K562 (cell line): Measurements from ENCODE around the gene AQP1. TPM values are rescaled to one million over a fixed set of nuclear protein-coding genes. Genes with fewer than 3 reads are reported as not detected.

ENCODE experiments used
- ATAC-seq: fragments of 200-7000 bp; cut with Tn5 transposase; 3 replicates; pipeline ENCODE4 v1.9.1; 2020; ENCODE audit warnings: moderate library complexity
- BruUV-seq: library from RNA; stranded (reverse); fragments of 400-500 nt; replicated peaks from 2 replicates; lab custom pipeline; 2021; lab: Mats Ljungman, UMichigan
- CTCF ChIA-PET: fragments of 300-600 bp; formaldehyde crosslinking; extraction: SDS; loops from one replicate; lab custom pipeline; 2021; ENCODE audit warnings: low intra/inter-chr PET ratio; lab: Yijun Ruan, JAX
- POLR2A ChIA-PET: fragments of 300-600, 350-650 bp; sonication (Branson Sonifier 250); formaldehyde crosslinking; extraction: SDS; loops from one replicate; lab custom pipeline; 2021; ENCODE audit warnings: antibody characterized with exemption, inconsistent platforms; lab: Yijun Ruan, JAX
- DNase-seq, 4 experiments: peaks; one replicate each; pipeline versions ENCODE4 v3.0.0 to v3.0.0-alpha.2; 2011 to 2018; ENCODE audit warnings: low spot score in 3 of 4, mixed read lengths in 3 of 4; ENCODE audit errors: extremely low read depth in 1 of 4
- FAIRE-seq: peaks from 2 replicates; lab custom pipeline; 2011; peaks lifted over from hg19 to GRCh38; lab: Jason Lieb, UNC
- H2AFZ ChIP-seq: 2 replicates; pipeline ENCODE4 v1.6.0; 2011; ENCODE audit warnings: low read depth, low read length, control low read depth, inconsistent platforms
- H3K27ac ChIP-seq: fragments of 200-600 bp; 3 replicates; pipeline ENCODE4 v1.8.0; 2011; ENCODE audit warnings: low read depth, mild to moderate bottlenecking, control low read depth, inconsistent platforms, low read length, moderate library complexity, mixed read lengths; ENCODE audit errors: extremely low read depth
- H3K27me3 ChIP-seq, 2 experiments: fragments of 300-600 bp in 1 of 2; 2 replicates in 1 of 2; 3 replicates in 1 of 2; pipeline versions ENCODE4 v1.6.0 to v1.8.0; 2011; ENCODE audit warnings: inconsistent platforms in 2 of 2, low read length in 2 of 2, mild to moderate bottlenecking in 1 of 2, mixed read lengths in 1 of 2, moderate library complexity in 1 of 2; ENCODE audit not compliant: control insufficient read depth in 2 of 2, insufficient read depth in 2 of 2
- H3K36me3 ChIP-seq: fragments of 300-600 bp; 3 replicates; pipeline ENCODE4 v1.8.0; 2011; ENCODE audit warnings: mild to moderate bottlenecking, low read length, inconsistent platforms; ENCODE audit not compliant: control insufficient read depth, insufficient read depth
- H3K4me1 ChIP-seq, 2 experiments: fragments of 200-600 bp in 1 of 2; replicated peaks in 1 of 2; 2 replicates in 1 of 2; 3 replicates in 1 of 2; pipeline versions ENCODE4 v1.5.1 to v1.8.0; 2011; ENCODE audit warnings: inconsistent platforms in 2 of 2, low read length in 2 of 2, mild to moderate bottlenecking in 1 of 2, mixed read lengths in 1 of 2, moderate library complexity in 1 of 2; ENCODE audit not compliant: control insufficient read depth in 2 of 2, insufficient read depth in 2 of 2
- H3K4me2 ChIP-seq: 2 replicates; pipeline ENCODE4 v1.6.1; 2011; ENCODE audit warnings: low read length, control low read depth, inconsistent platforms, mixed read lengths; ENCODE audit not compliant: insufficient read depth
- H3K4me3 ChIP-seq: fragments of 200-600 bp; sonication (generic), shearing (Covaris generic); 2 replicates; pipeline ENCODE4 v1.5.1; 2016; ENCODE audit warnings: control low read depth, inconsistent platforms
- H3K79me2 ChIP-seq: fragments of 200-600 bp; 3 replicates; pipeline ENCODE4 v1.8.0; 2011; ENCODE audit warnings: low read length, inconsistent platforms; ENCODE audit not compliant: control insufficient read depth, insufficient read depth
- H3K9ac ChIP-seq, 2 experiments: 2 replicates each; pipeline versions ENCODE4 v1.6.0 to v1.6.1; 2011; ENCODE audit warnings: low read depth in 2 of 2, low read length in 2 of 2, control low read depth in 1 of 2, inconsistent platforms in 1 of 2, mild to moderate bottlenecking in 1 of 2, mixed read lengths in 1 of 2; ENCODE audit not compliant: insufficient read depth in 1 of 2
- H3K9me1 ChIP-seq: one replicate; pipeline ENCODE4 v1.6.0; 2011; ENCODE audit warnings: inconsistent platforms, mild to moderate bottlenecking, low read length, moderate library complexity; ENCODE audit not compliant: control insufficient read depth, insufficient read depth
- H3K9me3 ChIP-seq: replicated peaks from 2 replicates; pipeline ENCODE4 v1.5.1; 2011; ENCODE audit warnings: low read depth, low read length, inconsistent platforms; ENCODE audit not compliant: control insufficient read depth, insufficient read depth
- H4K20me1 ChIP-seq: replicated peaks from 2 replicates; pipeline ENCODE4 v1.6.1; 2011; ENCODE audit warnings: low read length, inconsistent platforms, mixed read lengths; ENCODE audit not compliant: control insufficient read depth, insufficient read depth
- PCBP2 ChIP-seq: fragments of 200-400 bp; formaldehyde crosslinking; IDR thresholded peaks from 2 replicates; pipeline ENCODE4 v1.6.1; 2018; ENCODE audit warnings: low read length, low read depth, mild to moderate bottlenecking, moderate library complexity; ENCODE audit not compliant: poor library complexity, severe bottlenecking
- POLR2AphosphoS5 ChIP-seq: IDR thresholded peaks from 2 replicates; pipeline ENCODE4 v1.6.1; 2011; ENCODE audit warnings: mild to moderate bottlenecking, low read depth, low read length, moderate library complexity; ENCODE audit not compliant: control insufficient read depth, insufficient read depth
- ZNF41 ChIP-seq: fragments of 250-450 bp; sonication (Bioruptor Pico); conservative IDR thresholded peaks from 2 replicates; pipeline ENCODE4 v1.4.0; 2020; ENCODE audit warnings: mild to moderate bottlenecking
- WGBS: fragments of 100-300 bp; shearing (Covaris generic); methylation state at CpG from one replicate; pipeline ENCODE4 v1.1.6; 2016; ENCODE audit warnings: low coverage, mixed read lengths; ENCODE audit not compliant: insufficient coverage; ENCODE audit errors: missing lambda C conversion rate; 5-methylcytosine and 5-hydroxymethylcytosine counted together
- in situ Hi-C: fragments of 300-500 bp; cut with MboI; formaldehyde crosslinking; loops from 4 replicates; pipeline ENCODE4 v1.15.0; 2018; ENCODE audit warnings: inconsistent platforms, mixed read lengths
- intact Hi-C: fragments of 100-400 bp; cut with micrococcal nuclease; formaldehyde crosslinking; loops from 2 replicates; pipeline ENCODE4 v1.14.2; 2022
- polyA plus RNA-seq, 8 experiments: library from polyadenylated mRNA; depleted of rRNA in 4 of 8; stranded (reverse) in 5 of 8; unstranded in 3 of 8; fragments of >200 nt; fragmentation: Nextera tagmentation in 2 of 8; fragmentation: Illumina TruSeq in 1 of 8; extraction: Ambion mirVana in 2 of 8; extraction: Trizol in 1 of 8; gene quantifications; 2 replicates each; pipeline versions ENCODE4 v1.2.1 to v1.2.3, GENCODE V29; 2011 to 2014; ENCODE audit warnings: inconsistent platforms in 1 of 8, missing spikeins in 1 of 8
- total RNA-seq, 7 experiments: library from RNA; depleted of rRNA in 6 of 7; stranded (reverse); fragments of >200 nt in 6 of 7; fragmentation: Illumina TruSeq in 2 of 7; extraction: Trizol in 2 of 7; gene quantifications; 2 replicates each; pipeline versions ENCODE4 v1.2.1 to v1.2.3, GENCODE V29; 2011 to 2021; ENCODE audit warnings: low replicate concordance in 1 of 7
- TF ChIP-seq, protein P1 (sequence below): sonication (generic); formaldehyde crosslinking; IDR thresholded peaks from 2 replicates; pipeline ENCODE4 v1.8.0; 2023; ENCODE audit warnings: mild to moderate bottlenecking, missing genetic modification reagents

AQP1 gene
- total and polyA plus RNA-seq, 9 of the 15 experiments (the other 6 are each of a cell fraction or from before 2014, with no cell fraction given) = 0.18 to 12.6 (median 4.1) TPM

GRCh38 chr7:30929686-30930085 is 18.0 kb downstream of the AQP1 start:
- 36% methylated on average over 4 of the region's 4 CpGs for WGBS
- Histone ChIP-seq H3K27ac (no peak overlapping the region), H3K4me3 (no peak overlapping the region), H3K36me3 (no peaks in the 10 kb centered on the region), H3K27me3 (no peaks in the 10 kb centered on the region), H3K4me2 (no peak overlapping the region), H4K20me1 (no peaks in the 10 kb centered on the region), H3K4me1 (peaks cover 5 to 25% of the 10 kb centered on the region in 2 experiments; a peak in 4 of 5 replicates), H3K9me3 (no peaks in the 10 kb centered on the region), H2AFZ (no peak overlapping the region), H3K9me1 (peaks cover 4% of the 10 kb centered on the region), H3K9ac (0 out of 4 replicates have a peak overlapping the region, but pooled peaks of 1 of the 2 experiments have one; percentile 4), H3K79me2 (no peaks in the 10 kb centered on the region)
- ATAC-seq = no peak
- intact Hi-C loops (no loop called here), in situ Hi-C loops (no loop called here)
- CTCF ChIA-PET = interaction anchor here (0.6 kb wide), 1 partner anchor 9 kb away, joined by 5 read pairs; no protein-coding TSS in a partner anchor
- no TSS peak for BruUV-seq
- TF ChIP-seq ZNF41 (CRISPR knock-in tag) (no peak), POLR2AphosphoS5 (no peak), PCBP2 (no peak)
- TF ChIP-seq, protein P1, sequence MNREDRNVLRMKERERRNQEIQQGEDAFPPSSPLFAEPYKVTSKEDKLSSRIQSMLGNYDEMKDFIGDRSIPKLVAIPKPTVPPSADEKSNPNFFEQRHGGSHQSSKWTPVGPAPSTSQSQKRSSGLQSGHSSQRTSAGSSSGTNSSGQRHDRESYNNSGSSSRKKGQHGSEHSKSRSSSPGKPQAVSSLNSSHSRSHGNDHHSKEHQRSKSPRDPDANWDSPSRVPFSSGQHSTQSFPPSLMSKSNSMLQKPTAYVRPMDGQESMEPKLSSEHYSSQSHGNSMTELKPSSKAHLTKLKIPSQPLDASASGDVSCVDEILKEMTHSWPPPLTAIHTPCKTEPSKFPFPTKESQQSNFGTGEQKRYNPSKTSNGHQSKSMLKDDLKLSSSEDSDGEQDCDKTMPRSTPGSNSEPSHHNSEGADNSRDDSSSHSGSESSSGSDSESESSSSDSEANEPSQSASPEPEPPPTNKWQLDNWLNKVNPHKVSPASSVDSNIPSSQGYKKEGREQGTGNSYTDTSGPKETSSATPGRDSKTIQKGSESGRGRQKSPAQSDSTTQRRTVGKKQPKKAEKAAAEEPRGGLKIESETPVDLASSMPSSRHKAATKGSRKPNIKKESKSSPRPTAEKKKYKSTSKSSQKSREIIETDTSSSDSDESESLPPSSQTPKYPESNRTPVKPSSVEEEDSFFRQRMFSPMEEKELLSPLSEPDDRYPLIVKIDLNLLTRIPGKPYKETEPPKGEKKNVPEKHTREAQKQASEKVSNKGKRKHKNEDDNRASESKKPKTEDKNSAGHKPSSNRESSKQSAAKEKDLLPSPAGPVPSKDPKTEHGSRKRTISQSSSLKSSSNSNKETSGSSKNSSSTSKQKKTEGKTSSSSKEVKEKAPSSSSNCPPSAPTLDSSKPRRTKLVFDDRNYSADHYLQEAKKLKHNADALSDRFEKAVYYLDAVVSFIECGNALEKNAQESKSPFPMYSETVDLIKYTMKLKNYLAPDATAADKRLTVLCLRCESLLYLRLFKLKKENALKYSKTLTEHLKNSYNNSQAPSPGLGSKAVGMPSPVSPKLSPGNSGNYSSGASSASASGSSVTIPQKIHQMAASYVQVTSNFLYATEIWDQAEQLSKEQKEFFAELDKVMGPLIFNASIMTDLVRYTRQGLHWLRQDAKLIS (CRISPR knock-in tag) = no peak
- peak in 2 of 4 experiments; percentile 2 to 6 for DNase-seq
- FAIRE-seq = no peak
- POLR2A ChIA-PET = interaction anchor here (1.5 kb wide), 1 partner anchor 9 kb away, joined by 5 read pairs; no protein-coding TSS in a partner anchor
